H1 (cell line): ENCODE measurements around the gene PPM1N. TPM values are rescaled to one million over a fixed set of nuclear protein-coding genes. Genes with fewer than 3 reads are reported as not detected.

Experiments used
- CTCF ChIA-PET: fragments of 300-600 bp; sonication (Branson Sonifier 250); formaldehyde crosslinking; loops from one replicate; lab custom pipeline; 2021; ENCODE audit not compliant: partially characterized antibody; lab: Charles Lee
- POLR2A ChIA-PET: fragments of 300-600 bp; sonication (Branson Sonifier 250); formaldehyde crosslinking; loops from one replicate; lab custom pipeline; 2021; ENCODE audit warnings: inconsistent platforms; ENCODE audit not compliant: partially characterized antibody; lab: Charles Lee
- DNase-seq, 2 experiments: peaks; one replicate each; pipeline versions ENCODE4 v3.0.0 to v3.0.0-alpha.2; 2010 to 2022; ENCODE audit warnings: low spot score in 2 of 2, low read depth in 1 of 2, mixed read lengths in 1 of 2
- FAIRE-seq: peaks from 2 replicates; lab custom pipeline; 2011; peaks lifted over from hg19 to GRCh38; lab: Jason Lieb, UNC
- H2AFZ ChIP-seq: 2 replicates; pipeline ENCODE4 v1.8.1; 2012; ENCODE audit warnings: low read length, inconsistent platforms
- H2AK5ac ChIP-seq: 2 replicates; pipeline ENCODE4 v1.6.1; 2013; ENCODE audit warnings: low read depth, low read length
- H2BK120ac ChIP-seq: replicated peaks from 2 replicates; pipeline ENCODE3; 2013; ENCODE audit warnings: low read depth, low read length, inconsistent platforms
- H2BK12ac ChIP-seq: 2 replicates; pipeline ENCODE4 v1.6.1; 2013; ENCODE audit warnings: low read depth, low read length
- H2BK15ac ChIP-seq: 2 replicates; pipeline ENCODE4 v1.6.1; 2013; ENCODE audit warnings: low read length
- H2BK20ac ChIP-seq: 2 replicates; pipeline ENCODE4 v1.6.1; 2013; ENCODE audit warnings: low read length
- H2BK5ac ChIP-seq: 2 replicates; pipeline ENCODE4 v1.6.1; 2013; ENCODE audit warnings: low read depth, low read length
- H3K14ac ChIP-seq: 2 replicates; pipeline ENCODE4 v1.6.1; 2013; ENCODE audit warnings: inconsistent platforms; ENCODE audit not compliant: insufficient read length
- H3K18ac ChIP-seq: 2 replicates; pipeline ENCODE4 v1.6.1; 2013; ENCODE audit warnings: low read length; ENCODE audit errors: extremely low read depth
- H3K23ac ChIP-seq: 2 replicates; pipeline ENCODE4 v1.6.1; 2013; ENCODE audit warnings: inconsistent platforms; ENCODE audit not compliant: insufficient read length
- H3K23me2 ChIP-seq: 2 replicates; pipeline ENCODE4 v1.6.1; 2013; ENCODE audit warnings: low read depth, low read length
- H3K27ac ChIP-seq: 2 replicates; pipeline ENCODE4 v1.6.1; 2011; ENCODE audit warnings: low read depth, low read length, inconsistent platforms
- H3K27me3 ChIP-seq, 4 experiments: replicated peaks in 1 of 4; 1 replicate in 1 of 4; 2 replicates in 3 of 4; pipeline versions ENCODE4 v1.6.1 to v1.8.1; 2011 to 2013; ENCODE audit warnings: low read length in 3 of 4, mild to moderate bottlenecking in 3 of 4, inconsistent platforms in 2 of 4, mixed read lengths in 2 of 4, moderate library complexity in 1 of 4; ENCODE audit not compliant: control insufficient read depth in 3 of 4, insufficient read depth in 3 of 4; ENCODE audit errors: extremely low read depth in 1 of 4
- H3K36me3 ChIP-seq, 4 experiments: 2 replicates each; pipeline versions ENCODE4 v1.6.1 to v1.8.1; 2011 to 2013; ENCODE audit warnings: mild to moderate bottlenecking in 4 of 4, low read length in 3 of 4, moderate library complexity in 2 of 4, control low read depth in 1 of 4, inconsistent platforms in 1 of 4; ENCODE audit not compliant: insufficient read depth in 4 of 4, control insufficient read depth in 2 of 4
- H3K4ac ChIP-seq: replicated peaks from 2 replicates; pipeline ENCODE3; 2013; ENCODE audit warnings: low read length, low read depth, mixed read lengths, inconsistent platforms; ENCODE audit not compliant: insufficient read length
- H3K4me1 ChIP-seq, 4 experiments: replicated peaks in 1 of 4; 1 replicate in 1 of 4; 2 replicates in 3 of 4; pipeline versions ENCODE4 v1.6.1 to v1.8.1; 2011 to 2013; ENCODE audit warnings: low read length in 3 of 4, inconsistent platforms in 2 of 4, mixed read lengths in 1 of 4; ENCODE audit not compliant: insufficient read depth in 4 of 4, control insufficient read depth in 3 of 4
- H3K4me2 ChIP-seq, 2 experiments: 2 replicates each; pipeline versions ENCODE4 v1.6.1 to v1.8.1; 2011 to 2013; ENCODE audit warnings: low read depth in 2 of 2, low read length in 2 of 2, control low read depth in 1 of 2, inconsistent platforms in 1 of 2, mild to moderate bottlenecking in 1 of 2; ENCODE audit not compliant: insufficient read depth in 1 of 2
- H3K4me3 ChIP-seq, 4 experiments: fragments of 200-600, 300-600 bp in 1 of 4; sonication (generic), shearing (Covaris generic), sonication (Bioruptor Twin) in 1 of 4; 2 replicates each; pipeline versions ENCODE4 v1.5.1 to v1.8.1; 2011 to 2016; ENCODE audit warnings: low read length in 4 of 4, low read depth in 3 of 4, control low read depth in 2 of 4, inconsistent platforms in 2 of 4, mild to moderate bottlenecking in 2 of 4, mixed read lengths in 1 of 4, moderate library complexity in 1 of 4; ENCODE audit not compliant: insufficient read depth in 2 of 4; ENCODE audit errors: extremely low read depth in 1 of 4
- H3K56ac ChIP-seq: replicated peaks from 2 replicates; pipeline ENCODE3; 2013; ENCODE audit warnings: low read depth, mild to moderate bottlenecking, mixed read lengths, low read length, inconsistent platforms; ENCODE audit not compliant: insufficient read length
- H3K79me1 ChIP-seq: 2 replicates; pipeline ENCODE4 v1.6.1; 2013; ENCODE audit warnings: low read depth, low read length, control low read depth
- H3K79me2 ChIP-seq, 2 experiments: 2 replicates each; pipeline versions ENCODE4 v1.6.1 to v1.8.1; 2012 to 2013; ENCODE audit warnings: low read length in 2 of 2, mild to moderate bottlenecking in 2 of 2, inconsistent platforms in 1 of 2; ENCODE audit not compliant: insufficient read depth in 2 of 2, control insufficient read depth in 1 of 2
- H3K9ac ChIP-seq, 4 experiments: replicated peaks in 1 of 4; 1 replicate in 1 of 4; 2 replicates in 3 of 4; pipeline versions ENCODE4 v1.6.1 to v1.8.1; 2011 to 2013; ENCODE audit warnings: low read depth in 3 of 4, low read length in 3 of 4, control low read depth in 2 of 4, mild to moderate bottlenecking in 2 of 4, moderate library complexity in 2 of 4, inconsistent platforms in 1 of 4; ENCODE audit errors: extremely low read depth in 1 of 4
- H3K9me3 ChIP-seq, 2 experiments: 2 replicates each; pipeline versions ENCODE4 v1.6.1 to v1.8.1; 2012 to 2013; ENCODE audit warnings: mild to moderate bottlenecking in 2 of 2, moderate library complexity in 2 of 2, control low read depth in 1 of 2, inconsistent platforms in 1 of 2, low read depth in 1 of 2, low read length in 1 of 2, mixed read lengths in 1 of 2; ENCODE audit not compliant: insufficient read depth in 2 of 2
- H4K20me1 ChIP-seq, 2 experiments: replicated peaks in 1 of 2; 2 replicates each; pipeline versions ENCODE3 to v1.8.1; 2011 to 2013; ENCODE audit warnings: inconsistent platforms in 2 of 2, low read length in 2 of 2, mild to moderate bottlenecking in 1 of 2; ENCODE audit not compliant: insufficient read depth in 2 of 2, control insufficient read depth in 1 of 2
- H4K5ac ChIP-seq: 2 replicates; pipeline ENCODE4 v1.6.1; 2013; ENCODE audit warnings: low read length, low read depth, mixed read lengths, inconsistent platforms; ENCODE audit not compliant: insufficient read length
- H4K8ac ChIP-seq: 2 replicates; pipeline ENCODE4 v1.8.0; 2013; ENCODE audit warnings: mild to moderate bottlenecking, moderate library complexity, low read length, inconsistent platforms; ENCODE audit not compliant: insufficient read depth; ENCODE audit errors: extremely low read depth
- H4K91ac ChIP-seq: replicated peaks from 2 replicates; pipeline ENCODE3; 2013; ENCODE audit warnings: low read length, mixed read lengths, inconsistent platforms; ENCODE audit not compliant: insufficient read length
- SIRT6 ChIP-seq: IDR thresholded peaks from one replicate; pipeline ENCODE4 v1.7.1; 2012; ENCODE audit warnings: low read length, inconsistent platforms
- WGBS, 2 experiments: shearing (Covaris generic) in 1 of 2; methylation state at CpG; one replicate each; pipeline versions ENCODE4 v1.1.6 to v1.1.7; 2013 to 2015; ENCODE audit warnings: low lambda C conversion rate in 2 of 2, mixed read lengths in 2 of 2, inconsistent platforms in 1 of 2, low coverage in 1 of 2, missing lambda C conversion rate in 1 of 2; ENCODE audit not compliant: insufficient replicate concordance in 2 of 2, insufficient coverage in 1 of 2, insufficient read length in 1 of 2; ENCODE audit errors: extremely low coverage in 1 of 2, missing lambda C conversion rate in 1 of 2; 5-methylcytosine and 5-hydroxymethylcytosine counted together
- polyA plus RNA-seq, 7 experiments: library from polyadenylated mRNA; depleted of rRNA in 3 of 7; stranded (reverse) in 5 of 7; unstranded in 2 of 7; fragments of >200 nt in 5 of 7; fragments of 200-250 nt in 2 of 7; gene quantifications; 1 replicate in 5 of 7; 2 replicates in 1 of 7; 4 replicates in 1 of 7; pipeline versions ENCODE4 v1.2.1 to v1.2.3, GENCODE V29; 2011 to 2013; ENCODE audit warnings: missing spikeins in 2 of 7, mixed read lengths in 2 of 7
- total RNA-seq: library from RNA; stranded (reverse); fragmentation: NEBNext Ultra II Directional; extraction: Animal tissue kit (Norgen Biotek cat#: 25700); gene quantifications from 2 replicates; pipeline ENCODE4 v1.2.1, GENCODE V29; 2021

PPM1N gene
- total and polyA plus RNA-seq, 2 of the 8 experiments (the other 6 are each of a cell fraction or from before 2014, with no cell fraction given), result 12.2 to 14.4 TPM

GRCh38 chr19:45515807-45516401 is 17.7 kb downstream of the PPM1N start:
- H3K4me1 ChIP-seq, result no peaks in the 10 kb centered on the region
- H4K91ac ChIP-seq, result no peak overlapping the region
- peaks cover 18 to 34% of the 10 kb centered on the region in 2 experiments for H4K20me1 ChIP-seq
- no peak overlapping the region for H3K18ac ChIP-seq
- H2BK20ac ChIP-seq, result no peak overlapping the region
- no peak overlapping the region for H2AK5ac ChIP-seq
- H3K27ac ChIP-seq, result no peak overlapping the region
- H3K36me3 ChIP-seq, result peaks cover 6 to 32% (median 16%) of the 10 kb centered on the region in 4 experiments
- POLR2A ChIA-PET, result interaction anchor here (0.8 to 2.0 kb wide), 5 partner anchors 13 to 154 kb away, joined by 3 to 8 read pairs (median 3); no protein-coding TSS in a partner anchor
- H3K4me3 ChIP-seq, result no peak overlapping the region
- no peak overlapping the region for H3K9ac ChIP-seq
- no peak overlapping the region for H2BK120ac ChIP-seq
- H3K79me1 ChIP-seq, result peaks cover 32% of the 10 kb centered on the region
- CTCF ChIA-PET, result interaction anchor here (0.6 to 2.4 kb wide), 13 partner anchors 11 to 165 kb away, joined by 3 to 10 read pairs (median 3); no protein-coding TSS in a partner anchor
- no peaks in the 10 kb centered on the region for H3K27me3 ChIP-seq
- no peak overlapping the region for H3K4ac ChIP-seq
- no peaks in the 10 kb centered on the region for H3K23me2 ChIP-seq
- no peak overlapping the region for H4K8ac ChIP-seq
- no peaks in the 10 kb centered on the region for H3K9me3 ChIP-seq
- no peak for TF ChIP-seq SIRT6
- H2AFZ ChIP-seq, result no peak overlapping the region
- no peak overlapping the region for H2BK5ac ChIP-seq
- no peak overlapping the region for H3K56ac ChIP-seq
- WGBS, 2 experiments, result 94% methylated on average over 9 of the region's 9 CpGs; no CpG with 5 or more reads in 1 of the 2 experiments
- FAIRE-seq (no peak), DNase-seq (no peak)
- H3K23ac ChIP-seq, result no peak overlapping the region
- H4K5ac ChIP-seq, result no peak overlapping the region
- no peak overlapping the region for H2BK12ac ChIP-seq
- no peak overlapping the region for H3K4me2 ChIP-seq
- peaks cover 17 to 55% of the 10 kb centered on the region in 2 experiments for H3K79me2 ChIP-seq
- no peak overlapping the region for H3K14ac ChIP-seq
- no peak overlapping the region for H2BK15ac ChIP-seq
